CD4-positive, alpha-beta T cell treated with Interleukin-12 subunit alpha and Interleukin-12 subunit beta, for 1 hour (primary cell): ENCODE measurements around the gene SLC2A13.
"Not testable (repeated sequence)": the region's sequence is repeated elsewhere in the genome, so short reads cannot be mapped to it uniquely, and the experiment has no call there.

Experiments
- DNase-seq: peaks from one replicate; pipeline ENCODE4 v3.0.0-alpha.2; 2020

SLC2A13 gene

DNA sequence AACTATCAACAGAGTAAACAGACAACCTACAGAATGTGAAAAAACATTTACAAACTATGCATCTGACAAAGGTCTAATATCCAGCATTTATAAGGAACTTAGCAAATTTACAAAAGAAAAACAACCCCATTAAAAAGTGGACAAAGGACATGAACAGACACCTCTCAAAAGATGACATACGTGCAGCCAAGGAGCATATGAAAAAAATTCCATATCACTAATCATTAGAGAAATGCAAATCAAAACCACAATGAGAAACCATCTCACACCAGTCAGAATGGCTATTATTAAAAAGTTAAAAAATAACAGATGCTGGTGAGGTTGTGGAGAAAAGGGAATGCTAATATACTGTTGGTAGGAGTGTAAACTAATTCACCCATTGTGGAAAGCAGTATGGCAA, 257.7 kb downstream of the SLC2A13 start:
- not testable (repeated sequence) for DNase-seq

DNA sequence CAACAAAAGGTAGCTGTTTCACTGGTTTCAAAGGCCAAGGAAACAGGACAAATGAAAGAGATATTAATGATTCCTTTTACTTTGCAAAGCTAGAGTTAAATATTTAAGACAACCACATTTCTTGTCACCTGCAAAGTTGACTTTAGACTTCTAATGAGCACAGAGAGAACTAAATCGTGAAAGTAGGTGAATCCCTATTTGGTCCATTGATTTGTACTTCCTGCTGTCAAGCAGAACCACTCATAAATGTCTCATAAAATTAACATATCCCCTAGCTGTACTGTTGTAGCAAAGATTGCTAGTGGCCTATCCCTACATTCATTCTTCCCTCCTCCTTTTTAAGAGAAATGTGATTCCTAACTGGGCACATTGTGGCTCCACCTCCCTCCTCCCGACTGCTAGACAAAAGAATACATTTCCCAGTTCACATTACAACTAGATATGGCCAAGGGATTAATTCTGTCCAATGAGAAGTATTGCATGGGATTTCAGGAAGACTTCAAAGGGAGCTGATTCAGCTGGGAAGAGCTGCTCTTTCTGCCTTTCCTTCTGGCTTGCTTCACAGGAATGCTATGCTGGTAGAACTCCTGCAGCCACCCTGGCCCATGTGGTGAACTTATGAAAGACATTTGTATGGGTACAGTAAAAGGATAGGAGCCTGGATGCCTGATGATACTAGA, 258.8 kb downstream of the SLC2A13 start:
- no peak for DNase-seq

DNA sequence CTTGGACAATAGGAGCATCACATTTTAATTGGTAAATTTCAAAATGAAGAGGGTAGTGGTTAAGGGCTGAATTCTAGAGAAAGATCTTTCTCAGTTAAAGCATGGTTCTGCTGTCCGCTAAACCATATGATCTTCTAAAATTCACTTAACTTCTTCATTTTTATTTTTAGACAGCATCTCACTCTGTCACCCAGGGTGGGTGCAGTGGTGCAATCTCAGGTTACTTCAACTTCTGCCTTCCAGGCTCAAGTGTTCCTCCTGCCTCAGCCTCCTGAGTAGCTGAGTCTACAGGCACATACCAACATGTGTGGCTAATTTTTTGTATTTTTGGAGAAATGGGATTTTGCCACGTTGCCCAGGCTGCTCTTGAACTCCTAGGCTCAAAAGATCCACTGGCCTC, 259.6 kb downstream of the SLC2A13 start:
- DNase-seq, result no peak

DNA sequence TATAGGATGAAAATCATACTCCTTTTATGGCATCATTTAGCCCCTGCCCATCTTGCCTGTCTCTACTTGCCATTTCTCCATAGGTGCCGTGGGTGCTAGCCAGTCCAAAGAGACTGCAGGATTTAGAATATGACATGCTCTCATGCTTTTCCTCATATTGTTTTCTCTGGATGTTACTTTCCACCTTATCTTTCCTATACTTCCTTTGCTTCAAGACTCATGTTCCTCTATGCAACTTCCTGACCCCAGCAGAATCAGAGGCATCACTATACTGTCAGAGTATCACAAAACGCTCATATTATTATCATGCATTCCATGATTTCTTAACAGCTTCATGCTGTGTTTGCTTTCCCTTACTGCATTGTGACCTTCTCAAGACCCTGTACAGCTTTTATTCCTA, 265.5 kb downstream of the SLC2A13 start:
- DNase-seq, result no peak

DNA sequence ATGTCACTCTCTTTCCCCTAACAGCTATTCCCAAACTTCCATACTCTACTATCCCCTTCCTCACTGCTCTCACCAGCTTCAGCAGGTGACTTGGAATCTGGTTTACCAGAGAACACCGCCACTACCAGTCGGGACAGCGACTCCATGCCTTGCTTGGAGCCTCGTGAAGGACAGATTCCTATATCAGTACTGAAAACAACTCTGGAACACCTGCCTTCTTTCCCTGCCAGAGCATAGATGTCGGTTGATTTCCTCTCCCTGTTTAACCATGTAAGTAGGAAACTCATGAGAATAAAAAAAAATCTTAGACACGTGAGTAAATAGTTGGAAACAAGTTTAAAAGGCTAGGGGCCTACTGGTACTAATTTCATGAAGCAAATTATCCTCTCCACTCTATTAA, 266.8 kb downstream of the SLC2A13 start:
- DNase-seq, result no peak

DNA sequence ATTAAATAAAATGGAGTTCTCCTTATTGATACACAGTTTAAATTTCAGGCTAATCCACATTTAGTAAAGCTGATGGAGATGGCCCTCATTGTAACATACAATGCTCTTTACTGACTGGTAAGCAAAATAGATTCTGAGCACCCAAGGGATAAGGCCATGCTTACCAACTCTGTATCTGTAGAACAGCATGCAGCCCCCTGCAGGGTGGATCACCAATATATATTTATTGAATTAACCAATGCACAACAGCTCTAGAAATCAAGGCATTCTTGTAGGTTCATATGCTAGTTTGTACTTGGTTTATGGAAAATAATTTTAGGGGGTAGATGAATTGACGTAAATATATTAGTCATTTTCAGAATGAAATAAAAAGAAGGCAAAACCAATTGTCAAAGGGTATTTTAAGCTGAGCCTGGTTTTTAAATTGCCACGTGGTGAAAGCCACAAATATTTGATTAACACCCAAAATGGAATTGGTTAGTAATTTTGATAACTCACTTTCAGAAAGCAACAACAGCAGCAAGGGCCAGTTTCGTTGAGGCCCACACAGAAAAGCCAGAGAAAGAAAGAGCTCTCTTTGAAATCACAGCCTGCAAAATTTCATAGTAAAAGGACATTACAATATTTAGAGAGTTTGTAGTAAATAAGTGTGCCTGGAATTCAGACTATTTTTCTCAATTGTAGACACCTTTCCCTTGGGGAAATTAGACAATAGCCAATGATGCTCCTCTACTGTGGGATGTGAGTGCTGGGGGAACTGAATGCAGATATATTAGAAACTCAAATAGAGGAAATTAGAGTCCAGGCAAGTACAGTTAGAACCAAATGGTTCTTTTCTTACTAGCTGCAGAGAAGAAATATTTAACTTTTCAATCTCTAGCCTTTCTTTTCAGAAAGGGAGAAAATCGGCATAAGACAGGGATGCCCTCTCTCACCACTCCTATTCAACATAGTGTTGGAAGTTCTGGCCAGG, 270.1 kb downstream of the SLC2A13 start:
- DNase-seq, result no peak

DNA sequence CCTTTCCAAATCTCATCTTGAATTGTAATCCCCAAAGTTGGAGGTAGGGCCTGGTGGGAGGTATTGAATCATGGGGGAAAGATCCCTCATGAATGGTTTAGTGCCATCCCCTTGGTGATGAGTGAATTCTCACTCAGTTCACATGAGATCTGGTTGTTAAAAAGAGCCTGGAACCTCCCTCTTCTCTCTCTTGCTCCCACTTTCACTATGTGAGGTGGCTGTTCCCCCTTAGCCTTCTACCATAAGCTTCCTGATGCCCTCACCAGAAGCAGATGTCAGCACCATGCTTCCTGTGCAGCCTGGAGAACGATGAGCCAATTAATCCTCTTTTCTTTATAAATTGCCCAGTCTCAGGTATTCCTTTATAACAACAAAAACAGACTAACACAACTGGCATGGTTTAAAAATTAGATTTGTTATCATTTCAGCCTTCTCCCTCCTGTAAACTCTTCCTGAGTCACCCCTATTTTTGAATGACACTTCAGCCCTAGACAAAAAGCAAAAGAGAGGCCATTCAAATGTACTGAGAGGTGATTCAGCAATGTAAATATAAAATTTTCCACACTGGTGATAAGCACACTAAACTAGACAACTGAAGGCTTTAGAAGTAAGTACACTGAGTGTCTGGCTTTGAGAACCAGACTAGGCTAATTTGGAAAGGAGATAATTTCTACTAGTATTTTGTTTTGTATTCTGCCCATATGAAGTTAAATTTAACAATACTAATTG, 274.1 kb downstream of the SLC2A13 start:
- no peak for DNase-seq

DNA sequence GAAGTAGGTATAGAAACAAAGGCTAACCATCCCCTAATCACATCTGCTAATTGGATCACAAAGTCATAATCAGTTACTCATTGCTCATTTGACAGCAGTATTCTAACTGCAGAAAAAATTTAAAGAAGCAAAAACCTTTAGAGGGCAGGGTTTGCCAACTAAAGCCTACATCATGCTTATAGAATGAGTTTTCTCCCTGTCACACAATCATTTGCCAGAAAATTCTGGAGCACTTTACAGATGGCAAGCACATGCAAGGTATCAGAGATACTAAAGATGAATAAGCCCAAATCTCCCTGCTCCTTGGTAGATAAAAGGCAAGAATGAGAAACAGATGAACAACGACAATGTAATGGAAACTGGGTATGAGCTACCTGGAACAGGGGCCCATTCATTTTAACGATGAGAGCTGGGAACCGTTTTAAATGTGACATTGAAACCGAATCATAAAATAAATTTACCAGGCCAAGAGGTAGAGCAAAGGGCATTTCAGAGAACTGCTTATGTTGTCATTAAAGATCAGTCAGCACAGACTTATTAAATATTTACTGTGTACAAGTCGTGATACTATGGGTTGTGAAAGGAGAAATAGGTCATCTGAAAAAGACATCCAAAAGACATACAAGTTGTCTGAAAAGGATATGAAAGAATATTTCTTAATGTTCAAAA, 274.9 kb downstream of the SLC2A13 start:
- DNase-seq, result no peak

DNA sequence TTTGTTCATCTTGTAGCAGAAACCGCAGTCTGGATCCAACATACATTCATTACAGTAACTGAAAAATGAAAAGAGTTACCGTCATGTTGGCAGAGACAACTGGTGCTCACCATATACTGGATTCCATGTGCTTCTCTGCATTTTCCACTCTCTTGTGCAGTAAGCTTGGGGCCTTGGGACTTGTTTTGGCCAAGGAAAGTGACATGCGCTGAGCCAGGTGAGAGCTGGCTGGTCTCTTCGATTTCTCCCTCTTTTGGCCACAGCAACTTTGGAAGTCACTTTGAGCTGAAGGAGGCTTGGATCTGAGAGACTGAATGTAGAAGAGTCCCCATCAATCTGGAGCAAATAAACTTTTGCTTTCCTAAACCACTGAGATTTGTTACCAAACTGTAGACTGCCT, 275.7 kb downstream of the SLC2A13 start:
- no peak for DNase-seq

DNA sequence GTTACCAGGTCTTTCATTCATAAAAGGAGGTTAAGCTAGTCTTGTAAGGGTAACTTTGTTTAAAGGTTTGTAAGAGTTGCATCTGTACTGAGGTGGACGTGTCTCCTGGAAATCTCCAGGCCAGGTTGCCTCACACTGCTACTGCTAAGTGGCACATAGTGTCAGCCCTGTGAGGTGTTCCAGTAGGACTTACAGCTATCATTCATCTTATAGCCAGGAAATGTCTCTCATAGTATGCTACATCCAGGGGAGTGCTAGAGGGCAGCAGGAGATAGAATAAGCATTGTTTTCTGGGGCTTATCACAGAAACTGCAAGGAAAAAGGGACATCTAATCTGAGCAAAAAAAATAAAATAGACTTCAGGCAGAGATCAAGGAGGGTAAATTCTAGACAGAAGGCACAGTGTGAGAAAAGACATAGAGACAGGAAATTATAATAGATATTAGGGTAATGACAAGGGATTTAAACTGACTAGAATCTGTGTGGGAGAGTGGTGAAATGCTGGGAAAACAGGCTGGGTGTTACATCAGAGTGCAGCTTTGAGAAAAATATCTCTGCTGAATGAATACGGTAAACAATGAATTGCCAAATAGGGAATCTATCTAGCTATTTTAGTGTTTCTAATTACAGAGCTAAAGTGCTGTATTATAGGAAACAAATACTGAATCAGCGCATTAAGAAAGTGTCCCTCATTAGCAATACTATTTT, 281.2 kb downstream of the SLC2A13 start:
- no peak for DNase-seq

DNA sequence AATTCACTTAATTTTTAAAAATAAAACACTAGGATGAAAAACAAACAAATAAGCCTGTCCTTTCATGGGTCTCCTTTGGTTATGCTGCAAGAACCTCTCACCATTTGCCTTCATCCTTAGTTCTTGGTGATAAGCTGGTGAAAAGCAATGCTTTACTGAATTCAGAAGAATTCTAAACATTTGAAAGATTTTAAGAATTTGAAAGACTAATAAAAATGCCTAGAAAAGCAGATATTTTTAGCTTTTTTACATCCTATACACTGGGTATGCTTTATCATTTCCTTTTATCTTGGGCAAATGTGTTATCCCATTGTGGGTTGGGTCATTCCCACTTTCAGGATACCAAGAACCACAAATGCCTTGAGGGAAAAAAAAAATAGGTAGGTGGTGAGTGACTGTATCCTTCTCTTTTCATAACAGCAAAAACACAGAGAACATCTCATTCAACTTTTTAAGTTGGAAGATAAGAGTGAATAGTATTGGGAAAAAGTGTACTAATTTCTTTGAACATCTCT, 289.2 kb downstream of the SLC2A13 start:
- no peak for DNase-seq

DNA sequence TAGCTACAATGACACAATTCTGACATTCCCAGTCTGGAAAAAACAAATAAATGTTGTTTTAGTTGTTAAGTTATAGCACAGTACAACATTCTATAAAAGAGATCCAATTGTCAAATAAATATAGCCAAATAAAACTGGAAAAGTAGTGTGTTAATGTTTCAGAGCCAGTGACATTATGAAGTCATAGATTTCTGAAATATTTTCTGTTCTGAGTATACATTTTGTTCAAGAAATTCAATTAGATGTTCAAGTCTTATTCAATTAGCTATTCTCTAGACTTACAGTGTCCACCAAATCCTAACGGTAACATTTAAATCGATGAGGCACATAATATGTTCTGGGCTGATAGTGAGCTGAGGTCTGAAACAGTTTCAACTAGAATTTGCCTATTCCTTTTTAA, 290.1 kb downstream of the SLC2A13 start:
- no peak for DNase-seq

DNA sequence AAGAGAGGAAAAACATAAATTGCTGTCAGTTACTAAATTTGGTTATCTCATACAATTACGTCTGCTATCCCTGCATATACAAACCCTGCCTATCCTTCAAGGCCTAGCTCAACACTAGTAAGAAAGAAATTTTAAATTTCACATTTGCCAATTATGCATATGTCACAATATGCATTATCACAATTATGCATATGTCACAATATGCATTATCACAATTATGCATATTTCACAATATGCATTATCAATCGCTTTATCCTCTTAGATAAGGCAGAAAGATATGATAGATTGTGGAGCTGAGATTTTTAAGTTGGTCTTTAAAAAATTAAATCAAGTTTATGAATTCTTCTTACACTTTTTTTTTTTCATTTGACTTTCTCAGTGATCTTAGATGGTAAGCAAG, 291.3 kb downstream of the SLC2A13 start:
- no peak for DNase-seq

DNA sequence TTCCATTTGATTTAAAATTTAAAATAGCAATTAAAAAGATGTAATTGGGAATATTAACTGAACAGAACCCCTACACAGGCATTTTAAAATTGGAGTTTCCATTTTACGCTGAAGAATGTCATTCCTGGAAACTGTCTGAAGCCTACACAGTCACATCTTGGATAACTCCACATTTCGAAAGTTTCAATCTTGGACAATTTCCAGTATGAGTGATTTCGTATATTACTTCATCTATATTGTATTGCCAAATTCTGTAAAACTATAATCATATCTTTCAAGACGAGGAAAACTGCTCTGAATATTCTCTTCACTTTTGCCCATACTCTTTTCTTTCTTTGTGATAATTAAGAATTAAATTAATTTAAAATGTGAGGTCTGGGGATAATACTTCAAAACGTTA, 292.1 kb downstream of the SLC2A13 start:
- DNase-seq, result no peak

DNA sequence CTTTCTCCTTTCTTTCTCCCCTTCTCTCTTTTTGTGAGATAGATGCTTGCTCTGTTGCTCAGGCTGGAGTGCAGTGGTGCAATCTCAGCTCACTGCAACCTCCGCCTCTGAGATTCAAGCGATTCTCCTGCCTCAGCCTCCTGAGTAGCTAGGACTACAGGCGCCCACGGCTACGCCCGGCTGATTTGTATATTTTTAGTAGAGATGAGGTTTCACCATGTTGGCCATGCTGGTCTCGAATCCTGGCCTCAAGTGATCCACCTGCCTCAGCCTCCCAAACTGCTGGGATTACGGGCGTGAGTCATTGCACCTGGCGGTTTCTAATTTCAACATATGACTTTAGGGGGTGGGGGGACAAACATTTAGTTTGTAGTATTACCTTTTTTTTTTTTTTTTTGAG, 293.4 kb downstream of the SLC2A13 start:
- DNase-seq, result not testable (repeated sequence)

DNA sequence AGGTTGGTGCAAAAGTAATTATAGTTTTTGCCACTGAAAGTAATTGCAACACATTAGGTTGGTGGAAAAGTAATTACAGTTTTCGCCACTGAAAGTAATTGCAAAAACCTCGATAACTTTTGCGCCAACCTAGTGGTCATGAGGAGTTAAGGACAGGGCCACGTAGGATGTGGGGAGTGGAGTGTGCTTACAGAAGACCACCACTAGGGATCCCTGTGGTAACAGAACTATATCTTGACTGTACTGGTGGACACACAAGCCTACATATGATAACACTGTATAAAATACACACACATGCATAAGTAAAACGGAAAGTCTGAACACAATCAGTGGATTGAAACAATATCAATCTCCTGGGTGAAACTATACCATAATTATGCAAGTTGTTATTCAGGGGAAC, 298.8 kb downstream of the SLC2A13 start:
- no peak for DNase-seq

DNA sequence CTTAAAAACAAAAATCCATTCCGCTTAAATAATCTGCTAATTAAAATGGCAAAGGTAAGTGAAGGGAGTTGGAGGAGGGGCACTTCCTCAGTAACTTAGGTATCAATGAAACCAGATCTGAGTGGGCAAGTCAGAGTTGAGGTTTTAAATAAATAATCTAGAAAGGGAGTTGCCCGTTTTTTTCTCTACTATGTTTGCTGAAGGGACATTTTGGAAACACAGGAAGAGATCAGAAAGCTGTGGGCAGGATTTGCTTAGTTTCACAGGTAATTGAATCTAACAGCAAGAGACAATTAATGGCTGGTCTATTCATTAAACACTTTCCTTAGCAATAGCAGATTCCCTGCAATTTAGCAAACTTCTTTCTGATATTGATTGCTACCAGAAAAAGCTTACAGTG, 300.2 kb downstream of the SLC2A13 start:
- no peak for DNase-seq

DNA sequence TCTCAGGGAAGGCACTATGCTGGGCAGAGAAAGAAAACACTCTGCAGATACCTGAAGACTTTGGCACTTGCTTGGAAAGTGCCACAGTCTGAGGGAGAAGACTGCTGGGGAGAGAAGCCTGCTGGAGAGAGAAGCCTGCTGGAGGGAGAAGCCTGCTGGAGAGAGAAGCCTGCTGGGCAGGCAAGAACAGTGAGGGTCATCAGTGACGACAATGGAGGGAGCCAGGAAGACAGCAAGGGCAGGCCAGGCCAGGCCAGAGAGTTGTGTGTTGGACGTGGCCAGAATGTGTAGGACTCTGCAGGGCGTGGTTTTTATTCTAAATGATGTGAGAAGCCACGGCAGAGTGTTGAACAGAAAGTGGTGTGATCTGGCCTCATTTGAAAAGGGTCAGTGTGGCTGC, 301.0 kb downstream of the SLC2A13 start:
- DNase-seq, result no peak

DNA sequence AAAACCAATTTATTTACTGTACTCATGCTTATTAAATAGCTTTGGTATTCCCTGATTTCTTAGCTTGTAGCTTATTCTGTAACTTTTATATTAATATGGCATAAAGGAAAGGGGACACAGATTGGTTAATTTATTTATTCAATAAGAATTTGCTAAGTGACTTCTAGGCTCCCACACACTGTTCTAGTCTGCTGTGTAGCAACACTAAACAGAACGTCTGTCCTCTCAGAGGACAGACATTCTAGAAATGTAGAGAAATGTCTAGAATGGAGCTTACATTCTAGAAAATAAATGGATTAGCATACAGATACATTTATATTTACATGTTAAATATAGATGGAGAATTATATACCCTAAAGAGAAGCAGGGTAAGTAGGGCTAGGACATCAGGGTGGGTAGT, 301.4 kb downstream of the SLC2A13 start:
- DNase-seq, result no peak

DNA sequence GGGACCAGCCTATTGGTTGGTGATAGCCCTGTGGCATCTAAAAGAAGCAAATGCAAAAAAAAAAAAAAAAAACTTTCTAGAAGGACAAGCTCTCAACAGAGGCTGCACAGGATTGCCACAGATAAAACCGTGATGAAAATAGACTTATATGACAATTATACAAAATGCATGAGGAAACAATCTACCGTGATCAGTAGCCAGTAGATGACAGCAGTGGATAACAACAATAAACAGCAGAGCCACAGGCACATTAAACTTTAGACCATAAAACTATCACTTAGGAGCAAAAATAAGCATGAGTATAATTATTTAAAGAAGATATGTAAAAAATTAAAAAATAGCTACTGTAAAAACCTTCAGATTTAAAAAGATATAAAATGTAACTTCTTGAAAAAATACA, 302.7 kb downstream of the SLC2A13 start:
- DNase-seq, result no peak

DNA sequence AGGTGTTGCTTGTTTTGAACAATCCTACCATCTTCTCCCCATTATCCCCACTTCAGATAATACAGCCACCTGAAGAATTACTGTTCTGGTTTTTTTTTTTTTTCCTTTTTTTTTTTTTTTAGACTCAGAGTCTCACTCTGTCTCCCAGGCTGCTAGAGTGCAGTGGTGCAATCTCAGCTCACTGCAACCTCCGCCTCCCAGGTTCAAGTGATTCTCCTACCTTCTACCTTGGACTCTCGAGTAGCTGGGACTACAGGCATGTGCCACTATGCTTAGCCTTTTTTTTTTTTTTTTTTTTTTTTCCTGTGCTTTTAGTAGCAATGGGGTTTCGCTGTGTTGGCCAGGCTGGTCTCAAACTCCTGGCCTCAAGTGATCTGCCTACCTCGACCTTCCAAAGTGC, 306.9 kb downstream of the SLC2A13 start:
- DNase-seq, result no peak

DNA sequence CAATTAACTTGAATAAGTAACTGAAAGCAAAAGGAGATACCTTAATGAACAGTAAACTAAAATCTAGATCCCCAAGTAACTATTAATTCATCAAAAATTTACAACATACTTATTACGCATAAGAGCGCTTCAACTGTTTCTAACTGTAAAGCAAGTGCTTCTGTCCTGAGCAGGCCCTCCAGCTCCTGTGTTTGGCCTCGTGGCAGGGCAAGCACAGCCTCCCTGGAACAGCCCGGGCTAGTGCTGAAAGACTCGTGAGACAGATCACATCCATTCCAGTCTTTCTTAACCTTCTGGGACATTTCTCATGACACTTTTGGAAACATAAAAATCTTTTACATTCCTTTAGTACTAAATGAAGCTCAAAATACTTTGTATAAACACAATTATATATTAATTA, 307.5 kb downstream of the SLC2A13 start:
- DNase-seq, result no peak
